Cardiac muscle cell (in vitro differentiated cells and primary cell): ENCODE data around the gene BRD4. TPM values are rescaled to one million over a fixed set of nuclear protein-coding genes. Genes with fewer than 3 reads are reported as not detected.
"Not testable (repeated sequence)": the region's sequence is repeated elsewhere in the genome, so short reads cannot be mapped to it uniquely, and the experiment has no call there.

Experiments used
- DNase-seq, 2 donors: peaks; one replicate each; pipeline versions ENCODE4 v3.0.0 to v3.0.0-alpha.2; 2010 to 2017; ENCODE audit warnings: low read depth in 1 of 2, low spot score in 1 of 2
- H3K27ac ChIP-seq: fragments of 200-600 bp; sonication (generic); 2 replicates; pipeline ENCODE4 v1.5.1; 2016
- H3K27me3 ChIP-seq: fragments of 200-600 bp; sonication (generic); 2 replicates; pipeline ENCODE4 v1.6.0; 2016; ENCODE audit warnings: control low read depth
- H3K36me3 ChIP-seq: fragments of 200-600 bp; sonication (generic); 2 replicates; pipeline ENCODE4 v1.5.1; 2016; ENCODE audit warnings: control low read depth
- H3K4me1 ChIP-seq: fragments of 200-600 bp; sonication (generic); 2 replicates; pipeline ENCODE4 v1.8.1; 2017; ENCODE audit warnings: low read depth, mild to moderate bottlenecking, mixed run types
- H3K4me3 ChIP-seq: fragments of 200-600 bp; sonication (generic); 2 replicates; pipeline ENCODE4 v1.5.1; 2016; ENCODE audit warnings: mild to moderate bottlenecking
- H3K9me3 ChIP-seq: fragments of 200-600 bp; sonication (generic); 2 replicates; pipeline ENCODE4 v1.5.1; 2017; ENCODE audit warnings: low read depth, mild to moderate bottlenecking, control low read depth
- CTCF ChIP-seq: IDR thresholded peaks from 2 replicates; pipeline ENCODE4 v1.5.1; 2012; ENCODE audit warnings: low read depth, mild to moderate bottlenecking, low read length
- polyA plus RNA-seq: library from polyadenylated mRNA; unstranded; fragments of >200 nt; fragmentation: Nextera tagmentation; extraction: Ambion mirVana; gene quantifications from 2 replicates; pipeline ENCODE4 v1.2.1, GENCODE V29; 2016
- total RNA-seq: library from RNA; depleted of rRNA; stranded (reverse); fragments of >200 nt; gene quantifications from 2 replicates; pipeline ENCODE4 v1.2.3, GENCODE V29; 2016

The BRD4 gene
- total and polyA plus RNA-seq, 2 experiments from 2014 or later = 42.5 to 86.1 TPM

- H3K36me3 ChIP-seq = peaks cover 51% of the 10 kb centered on the region
- no peaks in the 10 kb centered on the region for H3K4me1 ChIP-seq
- no peaks in the 10 kb centered on the region for H3K9me3 ChIP-seq
- H3K27ac ChIP-seq = no peak overlapping the region
- H3K27me3 ChIP-seq = no peaks in the 10 kb centered on the region
- no peak for TF ChIP-seq CTCF
- no peak for DNase-seq
- H3K4me3 ChIP-seq = no peak overlapping the region
Measured at GRCh38 chr19:15368051-15368632, 35.8 kb upstream of the BRD4 start.

- H3K27me3 ChIP-seq = no peaks in the 10 kb centered on the region
- DNase-seq = no peak
- peaks cover 48% of the 10 kb centered on the region for H3K36me3 ChIP-seq
- no peaks in the 10 kb centered on the region for H3K4me1 ChIP-seq
- no peak overlapping the region for H3K4me3 ChIP-seq
- no peak for TF ChIP-seq CTCF
- H3K27ac ChIP-seq = no peak overlapping the region
- H3K9me3 ChIP-seq = no peaks in the 10 kb centered on the region
Measured at GRCh38 chr19:15367439-15367838, 35.1 kb upstream of the BRD4 start.

GRCh38 chr19:15365264-15365663 is 32.9 kb upstream of the BRD4 start:
- no peak for DNase-seq
- no peak for TF ChIP-seq CTCF
- Histone ChIP-seq H3K9me3 (no peaks in the 10 kb centered on the region), H3K4me3 (no peak overlapping the region), H3K36me3 (peaks cover 42% of the 10 kb centered on the region), H3K27ac (no peak overlapping the region), H3K4me1 (no peaks in the 10 kb centered on the region), H3K27me3 (no peaks in the 10 kb centered on the region)

GRCh38 chr19:15363791-15364190 is 31.5 kb upstream of the BRD4 start:
- not testable (repeated sequence) for H3K27me3 ChIP-seq, H3K9me3 ChIP-seq, H3K4me3 ChIP-seq, H3K4me1 ChIP-seq, H3K27ac ChIP-seq
- peaks cover 36% of the 10 kb centered on the region for H3K36me3 ChIP-seq
- peak in 1 of 2 donors; percentile 12 for DNase-seq

GRCh38 chr19:15363048-15363447 is 30.7 kb upstream of the BRD4 start:
- DNase-seq, H3K4me3 ChIP-seq, H3K27ac ChIP-seq, H3K27me3 ChIP-seq, H3K4me1 ChIP-seq, H3K9me3 ChIP-seq: not testable (repeated sequence)
- H3K36me3 ChIP-seq = peaks cover 37% of the 10 kb centered on the region

- H3K36me3 ChIP-seq = peaks cover 37% of the 10 kb centered on the region
- not testable (repeated sequence) for H3K27me3 ChIP-seq, DNase-seq, H3K4me1 ChIP-seq, H3K4me3 ChIP-seq, H3K9me3 ChIP-seq
- H3K27ac ChIP-seq = peak overlapping the region; percentile 18
Measured at GRCh38 chr19:15360015-15360414, 27.7 kb upstream of the BRD4 start.

- Histone ChIP-seq H3K27ac (no peak overlapping the region), H3K9me3 (no peaks in the 10 kb centered on the region), H3K36me3 (peaks cover 36% of the 10 kb centered on the region), H3K27me3 (no peaks in the 10 kb centered on the region), H3K4me1 (no peaks in the 10 kb centered on the region), H3K4me3 (no peak overlapping the region)
- no peak for TF ChIP-seq CTCF
- DNase-seq = no peak
Measured at GRCh38 chr19:15358918-15359317, 26.6 kb upstream of the BRD4 start.
